PC-9 (cell line): ENCODE data around the gene MAP4K3. TPM values are rescaled to one million over a fixed set of nuclear protein-coding genes. Genes with fewer than 3 reads are reported as not detected.

ENCODE experiments used
- BruUV-seq: library from RNA; stranded (reverse); fragments of 400-500 nt; replicated peaks from 2 replicates; lab custom pipeline; 2021; lab: Mats Ljungman, UMichigan
- CTCF ChIA-PET: fragments of 300-600 bp; sonication (Branson Sonifier 250); formaldehyde crosslinking; loops from one replicate; lab custom pipeline; 2022; ENCODE audit warnings: antibody characterized with exemption; lab: Charles Lee
- POLR2A ChIA-PET: fragments of 300-600 bp; sonication (Branson Sonifier 250); formaldehyde crosslinking; loops from one replicate; lab custom pipeline; 2022; ENCODE audit warnings: antibody characterized with exemption; ENCODE audit not compliant: unreplicated experiment; lab: Charles Lee
- DNase-seq, 2 experiments: peaks; one replicate each; pipeline versions ENCODE4 v3.0.0 to v3.0.0-alpha.2; 2015 to 2022; ENCODE audit warnings: mixed read lengths in 1 of 2
- H2AFZ ChIP-seq: fragments of 200-600 bp; sonication (generic); 2 replicates; pipeline ENCODE4 v1.8.1; 2017; ENCODE audit warnings: antibody characterized with exemption
- H3F3A ChIP-seq: fragments of 200-600 bp; sonication (generic); 2 replicates; pipeline ENCODE4 v1.8.1; 2017; ENCODE audit warnings: antibody characterized with exemption, mild to moderate bottlenecking, low read depth; ENCODE audit not compliant: insufficient read depth
- H3K27ac ChIP-seq: fragments of 200-600 bp; sonication (generic); 2 replicates; pipeline ENCODE4 v1.6.1; 2016; ENCODE audit warnings: mixed run types
- H3K27me3 ChIP-seq: fragments of 200-600 bp; sonication (generic); 2 replicates; pipeline ENCODE4 v1.6.1; 2016; ENCODE audit warnings: low read depth, mixed run types; ENCODE audit not compliant: insufficient read depth
- H3K36me3 ChIP-seq: fragments of 200-600 bp; sonication (generic); 2 replicates; pipeline ENCODE4 v1.6.1; 2016; ENCODE audit warnings: low read depth, mixed run types
- H3K4me1 ChIP-seq: fragments of 200-600 bp; sonication (generic); replicated peaks from 2 replicates; pipeline ENCODE4 v1.6.1; 2016; ENCODE audit warnings: mixed run types; ENCODE audit not compliant: insufficient read depth
- H3K4me2 ChIP-seq: fragments of 200-600 bp; sonication (generic); 2 replicates; pipeline ENCODE4 v1.6.1; 2017; ENCODE audit warnings: mixed run types
- H3K4me3 ChIP-seq: fragments of 200-600 bp; sonication (generic); 2 replicates; pipeline ENCODE4 v1.6.1; 2016; ENCODE audit warnings: mixed run types
- H3K79me2 ChIP-seq: fragments of 200-600 bp; sonication (generic); 2 replicates; pipeline ENCODE4 v1.6.1; 2017; ENCODE audit warnings: low read depth, mixed run types
- H3K9me2 ChIP-seq: fragments of 200-600 bp; sonication (generic); 2 replicates; pipeline ENCODE4 v1.8.1; 2017; ENCODE audit warnings: mild to moderate bottlenecking; ENCODE audit not compliant: insufficient read depth
- H3K9me3 ChIP-seq: fragments of 200-600 bp; sonication (generic); 2 replicates; pipeline ENCODE4 v1.8.1; 2016; ENCODE audit warnings: low read depth; ENCODE audit not compliant: insufficient read depth
- H4K20me1 ChIP-seq: fragments of 200-600 bp; sonication (generic); 2 replicates; pipeline ENCODE4 v1.8.1; 2017; ENCODE audit not compliant: insufficient read depth
- CTCF ChIP-seq: fragments of 200-600 bp; sonication (generic); conservative IDR thresholded peaks from 2 replicates; pipeline ENCODE4 v1.6.1; 2017; ENCODE audit warnings: mixed run types, antibody characterized with exemption, mild to moderate bottlenecking, moderate library complexity
- EZH2 ChIP-seq: fragments of 200-600 bp; sonication (generic); IDR thresholded peaks from 2 replicates; pipeline ENCODE4 v1.8.0; 2017; ENCODE audit warnings: antibody characterized with exemption, low read depth
- intact Hi-C: fragments of 100-400 bp; cut with micrococcal nuclease; formaldehyde crosslinking; loops from one replicate; pipeline ENCODE4 v1.10.0; 2022; ENCODE audit not compliant: unreplicated experiment
- total RNA-seq: library from RNA; stranded (reverse); gene quantifications from 2 replicates; pipeline ENCODE4 v1.2.3, GENCODE V29; 2021

Gene MAP4K3
- total RNA-seq, 1 experiment from 2014 or later = 38.4 TPM

- Histone ChIP-seq H3K36me3 (no peaks in the 10 kb centered on the region), H3K4me2 (peak overlapping the region; percentile 90; the same call in 1 of the 2 replicates), H4K20me1 (peaks cover 33% of the 10 kb centered on the region), H3K4me1 (peaks cover 51% of the 10 kb centered on the region), H3K79me2 (peaks cover 85% of the 10 kb centered on the region), H3K27me3 (no peaks in the 10 kb centered on the region), H3K27ac (no peak overlapping the region), H3K9me2 (no peaks in the 10 kb centered on the region), H2AFZ (no peak overlapping the region), H3K9me3 (no peaks in the 10 kb centered on the region; the same call in 1 of the 2 replicates), H3K4me3 (no peak overlapping the region), H3F3A (no peaks in the 10 kb centered on the region)
- DNase-seq = no peak
- CTCF ChIA-PET = interaction anchor here (0.6 kb wide), 1 partner anchor 33 kb away, joined by 3 read pairs; no protein-coding TSS in a partner anchor
- POLR2A ChIA-PET = interaction anchor here (0.6 to 0.7 kb wide), 3 partner anchors 135 to 1557 kb away, joined by 3 to 4 read pairs (median 3); no protein-coding TSS in a partner anchor
- TF ChIP-seq CTCF (no peak), EZH2 (no peak)
- no TSS peak for BruUV-seq
- intact Hi-C loops = no loop called here
These were observed 3.4 kb downstream of the MAP4K3 start for GRCh38 chr2:39433586-39434195.

DNA sequence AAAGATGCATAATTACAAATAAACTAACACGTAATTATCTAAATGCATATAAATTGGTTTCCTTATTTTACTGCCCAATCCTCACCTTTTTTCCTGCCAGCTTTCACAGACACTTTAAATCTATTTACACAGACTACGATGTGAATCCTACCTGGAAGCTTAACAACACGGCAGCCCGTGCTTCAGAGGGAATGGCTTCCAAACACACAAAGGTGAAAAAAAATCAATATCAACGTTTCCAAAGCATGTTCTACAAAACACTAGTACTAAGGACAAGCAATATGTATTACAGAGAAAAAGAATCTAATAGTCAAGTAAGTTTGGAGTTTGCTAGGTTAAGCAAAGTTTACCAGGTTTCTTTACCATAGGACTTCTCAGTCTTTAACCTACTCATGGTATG lies 4.4 kb downstream of the MAP4K3 start:
- Histone ChIP-seq H3K79me2 (peaks cover 90% of the 10 kb centered on the region), H3K27ac (no peak overlapping the region), H3K4me1 (peaks cover 44% of the 10 kb centered on the region), H3K9me3 (no peaks in the 10 kb centered on the region; the same call in 1 of the 2 replicates), H2AFZ (no peak overlapping the region), H3F3A (peaks cover under 1% of the 10 kb centered on the region; the same call in 1 of the 2 replicates), H4K20me1 (peaks cover 33% of the 10 kb centered on the region), H3K27me3 (no peaks in the 10 kb centered on the region), H3K36me3 (no peaks in the 10 kb centered on the region), H3K9me2 (no peaks in the 10 kb centered on the region), H3K4me3 (no peak overlapping the region), H3K4me2 (peak overlapping the region; percentile 13; the same call in 1 of the 2 replicates)
- no peak for DNase-seq
- BruUV-seq = no TSS peak
- CTCF ChIA-PET = no interaction called here
- no peak for TF ChIP-seq EZH2
- no peak for TF ChIP-seq CTCF
- POLR2A ChIA-PET = interaction anchor here (0.6 kb wide), 1 partner anchor 46 kb away, joined by 5 read pairs; no protein-coding TSS in a partner anchor
- intact Hi-C loops = no loop called here

- no TSS peak for BruUV-seq
- intact Hi-C loops = no loop called here
- CTCF ChIA-PET = interaction anchor here (0.7 kb wide), 1 partner anchor 265 kb away, joined by 4 read pairs; no protein-coding TSS in a partner anchor
These were observed 5.3 kb downstream of the MAP4K3 start for GRCh38 chr2:39431592-39432316.

More at GRCh38 chr2:39431592-39432316, 5.3 kb downstream of the MAP4K3 start:
- H3K27me3 ChIP-seq = no peaks in the 10 kb centered on the region
- H4K20me1 ChIP-seq = peaks cover 33% of the 10 kb centered on the region
- H3K9me3 ChIP-seq = no peaks in the 10 kb centered on the region; the same call in 1 of the 2 replicates
- H3K4me2 ChIP-seq = peak overlapping the region; percentile 13; the same call in 1 of the 2 replicates
- H3K36me3 ChIP-seq = no peaks in the 10 kb centered on the region
- no peak overlapping the region for H3K4me3 ChIP-seq
- DNase-seq = peak in 1 of 2 experiments; percentile 33
- H3K4me1 ChIP-seq = peaks cover 44% of the 10 kb centered on the region
- no peaks in the 10 kb centered on the region for H3K9me2 ChIP-seq
- POLR2A ChIA-PET = interaction anchor here (0.5 kb wide), 1 partner anchor 32 kb away, joined by 3 read pairs; no protein-coding TSS in a partner anchor
- H3K27ac ChIP-seq = no peak overlapping the region
- H3K79me2 ChIP-seq = peaks cover 100% of the 10 kb centered on the region
- peaks cover 3% of the 10 kb centered on the region; the same call in 1 of the 2 replicates for H3F3A ChIP-seq
- no peak for TF ChIP-seq CTCF
- no peak for TF ChIP-seq EZH2
- no peak overlapping the region for H2AFZ ChIP-seq
